MCF 10A (cell line): ENCODE results near the gene LSM4. TPM values are rescaled to one million over a fixed set of nuclear protein-coding genes. Genes with fewer than 3 reads are reported as not detected.

ENCODE experiments used
- BruUV-seq: library from RNA; stranded (reverse); fragments of 400-500 nt; replicated peaks from 2 replicates; lab custom pipeline; 2021; lab: Mats Ljungman, UMichigan
- CTCF ChIA-PET: fragments of 300-600 bp; sonication (Branson Sonifier 250); formaldehyde crosslinking; extraction: SDS; loops from one replicate; lab custom pipeline; 2021; ENCODE audit warnings: antibody characterized with exemption, inconsistent platforms; lab: Yijun Ruan, JAX
- POLR2A ChIA-PET: fragments of 300-600, 350-650 bp; sonication (Branson Sonifier 250); formaldehyde crosslinking; extraction: SDS; loops from one replicate; lab custom pipeline; 2020; ENCODE audit warnings: antibody characterized with exemption, inconsistent platforms; lab: Yijun Ruan, JAX
- DNase-seq: peaks from one replicate; pipeline ENCODE4 v3.0.0-alpha.2; 2018; ENCODE audit not compliant: unreplicated experiment
- H3K27ac Mint-ChIP-seq: one replicate; pipeline ENCODE4 v1.8.0; 2022; ENCODE audit warnings: mild to moderate bottlenecking, low read depth, mixed read lengths; ENCODE audit not compliant: unreplicated experiment
- H3K27me3 Mint-ChIP-seq: one replicate; pipeline ENCODE4 v1.8.0; 2022; ENCODE audit warnings: mixed read lengths; ENCODE audit not compliant: insufficient read depth, unreplicated experiment
- H3K36me3 Mint-ChIP-seq: one replicate; pipeline ENCODE4 v1.8.0; 2022; ENCODE audit warnings: mild to moderate bottlenecking, moderate library complexity, mixed read lengths; ENCODE audit not compliant: insufficient read depth, unreplicated experiment
- H3K4me1 Mint-ChIP-seq: one replicate; pipeline ENCODE4 v1.8.0; 2022; ENCODE audit warnings: mixed read lengths; ENCODE audit not compliant: insufficient read depth, unreplicated experiment
- H3K4me3 Mint-ChIP-seq: one replicate; pipeline ENCODE4 v1.8.0; 2022; ENCODE audit warnings: mild to moderate bottlenecking, moderate library complexity, mixed read lengths; ENCODE audit not compliant: unreplicated experiment
- H3K9me3 Mint-ChIP-seq: one replicate; pipeline ENCODE4 v1.8.0; 2022; ENCODE audit warnings: mixed read lengths; ENCODE audit not compliant: unreplicated experiment
- intact Hi-C: fragments of 100-400 bp; cut with micrococcal nuclease; formaldehyde crosslinking; loops from 2 replicates; pipeline ENCODE4 v1.14.1; 2022
- total RNA-seq: library from RNA; stranded (reverse); gene quantifications from 2 replicates; pipeline ENCODE4 v1.2.3, GENCODE V29; 2022
- TF ChIP-seq, protein P1 (sequence below): fragments of 200-600 bp; IDR thresholded peaks from one replicate; pipeline ENCODE4 v1.8.0; 2022; ENCODE audit warnings: antibody characterized with exemption, mild to moderate bottlenecking; ENCODE audit not compliant: unreplicated experiment

The LSM4 gene
- total RNA-seq, 1 experiment from 2014 or later: 193 TPM

DNA sequence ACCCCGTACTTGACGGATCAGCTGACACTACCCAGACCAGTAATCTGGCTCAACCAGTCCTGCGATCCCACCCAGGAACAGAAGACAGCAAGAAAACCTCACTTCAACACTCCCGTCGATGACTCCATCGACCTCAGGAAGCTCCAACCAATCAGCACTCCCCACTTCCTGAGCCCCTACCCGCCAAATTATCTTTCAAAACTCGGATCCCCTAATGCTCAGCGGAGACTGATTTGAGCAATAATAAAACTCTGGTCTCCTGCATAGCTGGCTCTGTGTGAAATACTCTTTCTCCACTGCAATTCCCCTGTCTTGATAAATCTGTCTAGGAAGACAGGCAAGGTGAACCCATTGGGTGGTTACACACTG is 1.2 kb downstream of the LSM4 start:
- no peaks in the 10 kb centered on the region for H3K9me3 Mint-ChIP-seq
- H3K4me3 Mint-ChIP-seq: peak overlapping the region; percentile 83
- ChIA-PET POLR2A (interaction anchor here (1.0 to 5.2 kb wide), 14 partner anchors 9 to 267 kb away, joined by 3 to 175 read pairs (median 9); partner anchors contain the start of genes IQCN, JUND, MPV17L2 and PGPEP1), CTCF (interaction anchor here (0.6 to 4.0 kb wide), 12 partner anchors 9 to 1106 kb away, joined by 3 to 40 read pairs (median 4); no protein-coding TSS in a partner anchor)
- H3K27me3 Mint-ChIP-seq: no peaks in the 10 kb centered on the region
- no peak for DNase-seq
- peaks cover 8% of the 10 kb centered on the region for H3K36me3 Mint-ChIP-seq
- BruUV-seq: no TSS peak
- peaks cover 33% of the 10 kb centered on the region for H3K4me1 Mint-ChIP-seq
- TF ChIP-seq, protein P1, sequence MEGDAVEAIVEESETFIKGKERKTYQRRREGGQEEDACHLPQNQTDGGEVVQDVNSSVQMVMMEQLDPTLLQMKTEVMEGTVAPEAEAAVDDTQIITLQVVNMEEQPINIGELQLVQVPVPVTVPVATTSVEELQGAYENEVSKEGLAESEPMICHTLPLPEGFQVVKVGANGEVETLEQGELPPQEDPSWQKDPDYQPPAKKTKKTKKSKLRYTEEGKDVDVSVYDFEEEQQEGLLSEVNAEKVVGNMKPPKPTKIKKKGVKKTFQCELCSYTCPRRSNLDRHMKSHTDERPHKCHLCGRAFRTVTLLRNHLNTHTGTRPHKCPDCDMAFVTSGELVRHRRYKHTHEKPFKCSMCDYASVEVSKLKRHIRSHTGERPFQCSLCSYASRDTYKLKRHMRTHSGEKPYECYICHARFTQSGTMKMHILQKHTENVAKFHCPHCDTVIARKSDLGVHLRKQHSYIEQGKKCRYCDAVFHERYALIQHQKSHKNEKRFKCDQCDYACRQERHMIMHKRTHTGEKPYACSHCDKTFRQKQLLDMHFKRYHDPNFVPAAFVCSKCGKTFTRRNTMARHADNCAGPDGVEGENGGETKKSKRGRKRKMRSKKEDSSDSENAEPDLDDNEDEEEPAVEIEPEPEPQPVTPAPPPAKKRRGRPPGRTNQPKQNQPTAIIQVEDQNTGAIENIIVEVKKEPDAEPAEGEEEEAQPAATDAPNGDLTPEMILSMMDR: no peak
- peak overlapping the region; percentile 77 for H3K27ac Mint-ChIP-seq
- intact Hi-C loops: loop anchor here (10.0 kb wide), 1 partner anchor 207 kb away; no protein-coding TSS in a partner anchor

DNA sequence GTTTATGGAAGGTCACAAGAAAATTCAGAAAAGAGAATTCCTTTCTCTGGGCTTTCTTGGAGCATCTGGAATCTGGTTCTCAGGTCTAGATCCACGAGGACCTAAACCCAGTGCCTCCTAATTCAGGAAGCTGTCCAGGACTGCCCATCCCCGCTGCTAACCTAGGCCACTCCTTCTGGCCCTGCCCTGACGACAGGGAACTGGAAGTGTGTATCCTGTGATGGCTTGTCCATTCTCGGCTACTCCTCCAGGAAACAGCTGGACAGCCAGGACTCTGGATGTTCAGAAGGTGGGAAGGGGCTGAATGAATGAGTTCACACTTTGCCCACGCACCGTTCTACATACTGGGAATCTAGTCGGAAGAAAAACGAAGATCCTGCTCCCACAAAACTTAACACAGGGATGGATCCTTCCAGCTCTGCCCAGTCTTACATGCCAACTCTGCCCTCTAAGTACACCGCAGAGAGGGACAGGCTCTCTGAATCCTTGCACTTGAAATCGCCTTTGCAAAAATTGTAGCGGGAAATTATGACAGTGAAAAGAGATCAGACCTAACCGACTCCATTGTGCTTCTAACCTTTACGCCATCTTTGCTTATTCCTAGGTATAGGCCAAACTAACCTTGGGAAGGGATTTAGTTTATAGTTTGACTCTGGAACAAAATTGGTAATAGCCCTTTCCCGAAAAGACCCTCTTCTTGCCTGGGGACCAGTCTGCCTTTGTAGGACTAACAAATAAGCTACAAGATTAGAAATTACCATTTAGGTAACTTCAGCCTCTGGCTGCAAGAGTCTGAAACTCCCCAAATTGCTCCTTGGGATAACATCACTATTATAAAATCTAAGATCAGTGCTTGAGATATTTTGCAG is 1.8 kb downstream of the LSM4 start:
- no TSS peak for BruUV-seq
- TF ChIP-seq, protein P1: no peak
- ChIA-PET POLR2A (interaction anchor here (0.5 to 5.2 kb wide), 8 partner anchors 7 to 194 kb away, joined by 3 to 175 read pairs (median 16); partner anchors contain the start of genes JUND, MPV17L2 and PGPEP1), CTCF (interaction anchor here (0.7 to 4.0 kb wide), 8 partner anchors 8 to 208 kb away, joined by 3 to 40 read pairs (median 4); no protein-coding TSS in a partner anchor)
- Mint-ChIP-seq H3K27ac (peak overlapping the region; percentile 77), H3K27me3 (no peaks in the 10 kb centered on the region), H3K4me3 (peak overlapping the region; percentile 83), H3K4me1 (peaks cover 33% of the 10 kb centered on the region), H3K36me3 (peaks cover 8% of the 10 kb centered on the region), H3K9me3 (no peaks in the 10 kb centered on the region)
- intact Hi-C loops: loop anchor here (10.0 kb wide), 1 partner anchor 206 kb away; no protein-coding TSS in a partner anchor
- no peak for DNase-seq

GRCh38 chr19:18319591-18320135 is 3.2 kb downstream of the LSM4 start:
- no peaks in the 10 kb centered on the region for H3K27me3 Mint-ChIP-seq
- intact Hi-C loops: loop anchor here (10.0 kb wide), 1 partner anchor 205 kb away; no protein-coding TSS in a partner anchor
- ChIA-PET CTCF (interaction anchor here (1.1 to 4.0 kb wide), 3 partner anchors 40 to 93 kb away, joined by 4 to 40 read pairs (median 5); no protein-coding TSS in a partner anchor), POLR2A (interaction anchor here (5.2 kb wide), 1 partner anchor 39 kb away, joined by 175 read pairs; the partner anchor contains the start of gene JUND)
- peaks cover 33% of the 10 kb centered on the region for H3K4me1 Mint-ChIP-seq
- TF ChIP-seq, protein P1: no peak
- BruUV-seq: no TSS peak
- no peak overlapping the region for H3K4me3 Mint-ChIP-seq
- H3K27ac Mint-ChIP-seq: peak overlapping the region; percentile 64
- DNase-seq: no peak
- H3K9me3 Mint-ChIP-seq: no peaks in the 10 kb centered on the region
- H3K36me3 Mint-ChIP-seq: peaks cover 17% of the 10 kb centered on the region
